ENCODE results near the gene DHRS9.

Gene DHRS9

GRCh38 chr2:169094676-169095075 lies 25.3 kb downstream of the DHRS9 start:
- DNase-seq (ENCODE audit: low read depth in 2 of 2): no peak

GRCh38 chr2:169095621-169096105 lies 26.3 kb downstream of the DHRS9 start:
- DNase-seq (ENCODE audit: low read depth in 2 of 2): no peak

GRCh38 chr2:169104848-169105247 lies 35.5 kb downstream of the DHRS9 start:
- no peak for DNase-seq (ENCODE audit: low read depth in 2 of 2)

GRCh38 chr2:169105476-169105875 lies 36.1 kb downstream of the DHRS9 start:
- no peak for DNase-seq (ENCODE audit: low read depth in 2 of 2)

GRCh38 chr2:169106134-169106533 lies 36.8 kb downstream of the DHRS9 start:
- DNase-seq (ENCODE audit: low read depth in 2 of 2): no peak

- no peak for DNase-seq (ENCODE audit: low read depth in 2 of 2)
Observed at GRCh38 chr2:169106563-169107545, 37.5 kb downstream of the DHRS9 start.

GRCh38 chr2:169107645-169108044 lies 38.3 kb downstream of the DHRS9 start:
- DNase-seq (ENCODE audit: low read depth in 2 of 2): no peak

- no peak for DNase-seq (ENCODE audit: low read depth in 2 of 2)
Observed at GRCh38 chr2:169108099-169108884, 38.9 kb downstream of the DHRS9 start.

- peak; percentile 37 to 45 for DNase-seq (ENCODE audit: low read depth in 2 of 2)
Observed at GRCh38 chr2:169109502-169110409, 40.4 kb downstream of the DHRS9 start.

- no peak for DNase-seq (ENCODE audit: low read depth in 2 of 2)
Observed at GRCh38 chr2:169110419-169110818, 41.1 kb downstream of the DHRS9 start.

- DNase-seq (ENCODE audit: low read depth in 2 of 2): no peak
Observed at GRCh38 chr2:169110916-169111315, 41.6 kb downstream of the DHRS9 start.

GRCh38 chr2:169112841-169113240 lies 43.5 kb downstream of the DHRS9 start:
- DNase-seq (ENCODE audit: low read depth in 2 of 2): no peak

GRCh38 chr2:169114056-169114455 lies 44.7 kb downstream of the DHRS9 start:
- DNase-seq (ENCODE audit: low read depth in 2 of 2): no peak

- DNase-seq (ENCODE audit: low read depth in 2 of 2): no peak
Observed at GRCh38 chr2:169116327-169116726, 47.0 kb downstream of the DHRS9 start.

GRCh38 chr2:169116993-169117392 lies 47.6 kb downstream of the DHRS9 start:
- DNase-seq (ENCODE audit: low read depth in 2 of 2): no peak

GRCh38 chr2:169118060-169118459 lies 48.7 kb downstream of the DHRS9 start:
- no peak for DNase-seq (ENCODE audit: low read depth in 2 of 2)

GRCh38 chr2:169119123-169119760 lies 49.9 kb downstream of the DHRS9 start:
- no peak for DNase-seq (ENCODE audit: low read depth in 2 of 2)

- no peak for DNase-seq (ENCODE audit: low read depth in 2 of 2)
Observed at GRCh38 chr2:169119851-169120250, 50.5 kb downstream of the DHRS9 start.

- DNase-seq (ENCODE audit: low read depth in 2 of 2): no peak
Observed at GRCh38 chr2:169129703-169130243, 60.4 kb downstream of the DHRS9 start.

All from stimulated activated CD4-positive, alpha-beta T cell treated with anti-CD3 and anti-CD28 coated beads, Interleukin-1b, Interleukin-23, amount 100 ng/mL, for 1 hour (primary cell).